Spleen (tissue), 7 donors: ENCODE results near the gene GPR35.

Source experiments
- POLR2A ChIP-seq, 3 donors: fragments of 450-650 bp; IDR thresholded peaks; one replicate each; pipeline ENCODE4 v1.5.1; 2017; ENCODE audit warnings: antibody characterized with exemption in 3 of 3, mild to moderate bottlenecking in 1 of 3
- POLR2AphosphoS5 ChIP-seq, 3 donors: sonication (generic); formaldehyde crosslinking; IDR thresholded peaks; one replicate each; pipeline ENCODE4 v1.5.1; 2017; ENCODE audit warnings: antibody characterized with exemption in 3 of 3
- TF ChIP-seq, protein P1 (sequence below), 11 experiments: fragments of 200-600 bp in 7 of 11; fragments of 450-650 bp in 4 of 11; sonication (generic) in 4 of 11; IDR thresholded peaks in 8 of 11; conservative IDR thresholded peaks in 3 of 11; 1 replicate in 7 of 11; 2 replicates in 4 of 11; pipeline versions ENCODE4 v1.4.0 to v1.8.0; 2016 to 2021; ENCODE audit warnings: antibody characterized with exemption in 11 of 11, inconsistent platforms in 4 of 11, mild to moderate bottlenecking in 1 of 11
- donor health status: DM: no; HTN: no; CAD: no; lungs with moderate emphysema.
- donor health status: DM: no; HTN: no; CAD: no.
- donor health status: DM: no; HTN: no; CAD: no.

DNA sequence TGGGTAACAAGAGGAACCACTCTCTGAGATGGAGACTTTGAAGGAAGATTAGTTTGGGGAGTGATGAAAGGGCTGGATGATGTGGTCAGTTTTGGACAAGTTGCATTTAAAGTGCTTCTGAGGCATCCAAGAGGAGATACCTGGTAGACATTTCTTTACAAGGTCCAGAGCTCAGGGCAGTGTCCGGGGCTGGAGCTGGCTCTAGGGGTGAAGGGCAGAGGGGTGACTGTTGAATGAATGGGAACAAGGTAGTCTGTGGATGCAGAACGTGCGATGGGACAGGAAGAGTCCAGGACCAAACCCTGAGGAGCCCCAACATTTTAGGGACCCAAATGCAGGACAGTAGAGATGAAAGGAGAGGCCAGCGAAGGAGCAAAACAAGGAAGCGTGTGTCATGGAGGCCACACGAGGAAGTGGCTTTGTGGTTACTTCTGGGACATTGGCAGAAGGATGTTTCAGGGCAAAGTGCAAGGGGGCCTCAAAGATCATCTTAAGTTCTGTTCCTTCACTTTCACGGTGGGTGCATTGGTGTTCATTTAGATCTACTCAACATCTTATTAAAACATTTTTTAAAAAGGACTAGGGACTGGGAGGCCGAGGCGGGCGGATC lies 13.6 kb upstream of the GPR35 start:
- TF ChIP-seq, protein P1, sequence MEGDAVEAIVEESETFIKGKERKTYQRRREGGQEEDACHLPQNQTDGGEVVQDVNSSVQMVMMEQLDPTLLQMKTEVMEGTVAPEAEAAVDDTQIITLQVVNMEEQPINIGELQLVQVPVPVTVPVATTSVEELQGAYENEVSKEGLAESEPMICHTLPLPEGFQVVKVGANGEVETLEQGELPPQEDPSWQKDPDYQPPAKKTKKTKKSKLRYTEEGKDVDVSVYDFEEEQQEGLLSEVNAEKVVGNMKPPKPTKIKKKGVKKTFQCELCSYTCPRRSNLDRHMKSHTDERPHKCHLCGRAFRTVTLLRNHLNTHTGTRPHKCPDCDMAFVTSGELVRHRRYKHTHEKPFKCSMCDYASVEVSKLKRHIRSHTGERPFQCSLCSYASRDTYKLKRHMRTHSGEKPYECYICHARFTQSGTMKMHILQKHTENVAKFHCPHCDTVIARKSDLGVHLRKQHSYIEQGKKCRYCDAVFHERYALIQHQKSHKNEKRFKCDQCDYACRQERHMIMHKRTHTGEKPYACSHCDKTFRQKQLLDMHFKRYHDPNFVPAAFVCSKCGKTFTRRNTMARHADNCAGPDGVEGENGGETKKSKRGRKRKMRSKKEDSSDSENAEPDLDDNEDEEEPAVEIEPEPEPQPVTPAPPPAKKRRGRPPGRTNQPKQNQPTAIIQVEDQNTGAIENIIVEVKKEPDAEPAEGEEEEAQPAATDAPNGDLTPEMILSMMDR (IDR thresholded peaks at IDR 0.05 in 8 of 11, conservative IDR thresholded peaks at IDR 0.05 in 3 of 11): no peak
- peak in 1 of 3 donors; percentile 56 for TF ChIP-seq POLR2AphosphoS5 (IDR thresholded peaks at IDR 0.05)
- TF ChIP-seq POLR2A (IDR thresholded peaks at IDR 0.05): no peak
